ENCODE results near the gene SMC5.

- TF ChIP-seq POLR2A (IDR thresholded peaks at IDR 0.05) (no peak), CTCF (IDR thresholded peaks at IDR 0.05) (no peak)
Observed at GRCh38 chr9:70229026-70229425, 29.8 kb upstream of the SMC5 start.

Data from lower leg skin (tissue), 3 donors.